GM12878 (cell line): ENCODE measurements around the gene ZNF182. TPM values are rescaled to one million over a fixed set of nuclear protein-coding genes. Genes with fewer than 3 reads are reported as not detected.
"Not testable (repeated sequence)": the region's sequence is repeated elsewhere in the genome, so short reads cannot be mapped to it uniquely, and the experiment has no call there.

ENCODE experiments used
- ATAC-seq: fragments of 200-7000 bp; cut with Tn5 transposase; 3 replicates; pipeline ENCODE4 v1.9.1; 2020; ENCODE audit warnings: mild to moderate bottlenecking, moderate library complexity
- BruUV-seq: library from RNA; stranded (reverse); fragments of 400-500 nt; replicated peaks from 2 replicates; lab custom pipeline; 2021; lab: Mats Ljungman, UMichigan
- CTCF ChIA-PET: fragments of 300-600 bp; sonication (Branson Sonifier 250); formaldehyde crosslinking; extraction: SDS; loops from one replicate; lab custom pipeline; 2021; ENCODE audit warnings: inconsistent platforms; lab: Yijun Ruan, JAX
- POLR2A ChIA-PET: fragments of 350-600 bp; formaldehyde crosslinking; extraction: SDS; loops from one replicate; lab custom pipeline; 2021; ENCODE audit warnings: inconsistent platforms; lab: Charles Lee
- RAD21 ChIA-PET: fragments of 300-600 bp; sonication (Branson Sonifier 250); formaldehyde crosslinking; loops from one replicate; lab custom pipeline; 2023; ENCODE audit warnings: antibody characterized with exemption; ENCODE audit not compliant: unreplicated experiment; lab: Charles Lee
- SMC1A ChIA-PET: fragments of 300-600 bp; sonication (Branson Sonifier 250); formaldehyde crosslinking; loops from one replicate; lab custom pipeline; 2023; ENCODE audit not compliant: unreplicated experiment, uncharacterized antibody; lab: Charles Lee
- DNase-seq: peaks from one replicate; pipeline ENCODE4 v3.0.0-alpha.2; 2011; ENCODE audit warnings: low read depth, low spot score
- FAIRE-seq: peaks from 3 replicates; lab custom pipeline; 2011; peaks lifted over from hg19 to GRCh38; lab: Jason Lieb, UNC
- H2AFZ ChIP-seq: 2 replicates; pipeline ENCODE4 v1.6.0; 2011; ENCODE audit warnings: low read depth, low read length, control low read depth; ENCODE audit not compliant: control insufficient read depth
- H3K27ac ChIP-seq: 2 replicates; pipeline ENCODE4 v1.5.1; 2011; ENCODE audit warnings: control low read depth; ENCODE audit not compliant: control insufficient read depth, insufficient read depth
- H3K27me3 ChIP-seq, 2 experiments: replicated peaks in 1 of 2; 2 replicates each; pipeline versions ENCODE4 v1.6.0 to v1.6.1; 2011; ENCODE audit warnings: low read length in 1 of 2; ENCODE audit not compliant: control insufficient read depth in 2 of 2, insufficient read depth in 2 of 2
- H3K36me3 ChIP-seq, 2 experiments: 2 replicates each; pipeline ENCODE4 v1.5.1; 2011; ENCODE audit warnings: low read length in 1 of 2; ENCODE audit not compliant: control insufficient read depth in 2 of 2, insufficient read depth in 2 of 2
- H3K4me1 ChIP-seq: 2 replicates; pipeline ENCODE4 v1.6.1; 2011; ENCODE audit warnings: mild to moderate bottlenecking, low read length, moderate library complexity, mixed read lengths; ENCODE audit not compliant: control insufficient read depth, insufficient read depth
- H3K4me2 ChIP-seq: 2 replicates; pipeline ENCODE4 v1.6.0; 2011; ENCODE audit warnings: control low read depth; ENCODE audit not compliant: control insufficient read depth, insufficient read depth
- H3K4me3 ChIP-seq: fragments of 200-600 bp; sonication (generic); 2 replicates; pipeline ENCODE4 v1.5.1; 2016
- H3K79me2 ChIP-seq: 2 replicates; pipeline ENCODE4 v1.6.0; 2011; ENCODE audit warnings: low read length; ENCODE audit not compliant: control insufficient read depth, insufficient read depth
- H3K9ac ChIP-seq: 2 replicates; pipeline ENCODE4 v1.8.0; 2011; ENCODE audit warnings: low read length, control low read depth, mixed read lengths; ENCODE audit not compliant: control insufficient read depth, insufficient read depth
- H3K9me3 ChIP-seq: replicated peaks from 3 replicates; pipeline ENCODE4 v1.5.1; 2011; ENCODE audit warnings: mild to moderate bottlenecking, low read length; ENCODE audit not compliant: control insufficient read depth, insufficient read depth
- H4K20me1 ChIP-seq: 2 replicates; pipeline ENCODE4 v1.6.0; 2011; ENCODE audit not compliant: control insufficient read depth, insufficient read depth
- BMI1 ChIP-seq: fragments of 450-650 bp; IDR thresholded peaks from 2 replicates; pipeline ENCODE4 v1.6.1; 2016; ENCODE audit warnings: mild to moderate bottlenecking, moderate library complexity, borderline replicate concordance
- CEBPB ChIP-seq, 2 experiments: fragments of 150-350 bp in 1 of 2; IDR thresholded peaks; 2 replicates each; pipeline ENCODE4 v1.6.1; 2012 to 2014; ENCODE audit warnings: low read depth in 2 of 2, low read length in 2 of 2, borderline replicate concordance in 1 of 2, inconsistent platforms in 1 of 2
- CHD2 ChIP-seq: IDR thresholded peaks from 2 replicates; pipeline ENCODE4 v1.6.1; 2011; ENCODE audit warnings: low read depth, low read length, improper control_type of control experiment, borderline replicate concordance
- EZH2 ChIP-seq: IDR thresholded peaks from 2 replicates; pipeline ENCODE4 v1.6.1; 2012; ENCODE audit warnings: low read depth, mild to moderate bottlenecking, control low read depth, inconsistent platforms, low read length, borderline replicate concordance; ENCODE audit not compliant: control insufficient read depth
- RAD21 ChIP-seq: IDR thresholded peaks from 2 replicates; pipeline ENCODE4 v1.6.1; 2011; ENCODE audit warnings: mild to moderate bottlenecking, low read depth, low read length, moderate library complexity; ENCODE audit not compliant: insufficient read depth
- RAD51 ChIP-seq: fragments of 450-650 bp; IDR thresholded peaks from 2 replicates; pipeline ENCODE4 v1.6.1; 2016; ENCODE audit warnings: moderate library complexity, mild to moderate bottlenecking, inconsistent platforms
- WGBS: methylation state at CpG from one replicate; pipeline ENCODE4 v1.1.6; 2016; ENCODE audit warnings: low lambda C conversion rate; ENCODE audit not compliant: insufficient replicate concordance, insufficient coverage; ENCODE audit errors: missing lambda C conversion rate; 5-methylcytosine and 5-hydroxymethylcytosine counted together
- in situ Hi-C: fragments of 300-500 bp; cut with MboI; formaldehyde crosslinking; loops from 9 replicates; pipeline ENCODE4 v1.14.3; 2018; ENCODE audit warnings: mixed read lengths
- intact Hi-C: fragments of 100-400 bp; cut with micrococcal nuclease; formaldehyde crosslinking; loops from one replicate; pipeline ENCODE4 v1.14.2; 2022; ENCODE audit not compliant: unreplicated experiment
- polyA plus RNA-seq, 11 experiments: library from polyadenylated mRNA; depleted of rRNA in 4 of 11; unstranded in 6 of 11; stranded (reverse) in 5 of 11; fragments of >200 nt; fragmentation: Nextera tagmentation in 4 of 11; fragmentation: Illumina TruSeq in 1 of 11; extraction: Ambion mirVana in 4 of 11; extraction: Trizol in 1 of 11; gene quantifications; 1 replicate in 1 of 11; 2 replicates in 10 of 11; pipeline versions ENCODE4 v1.2.1 to v1.2.3, GENCODE V29; 2011 to 2016; ENCODE audit warnings: inconsistent platforms in 2 of 11, missing spikeins in 2 of 11, low read depth in 1 of 11
- total RNA-seq, 4 experiments: library from RNA; depleted of rRNA in 3 of 4; stranded (reverse); fragments of >200 nt in 3 of 4; fragmentation: Illumina TruSeq in 1 of 4; extraction: Trizol in 1 of 4; gene quantifications; 2 replicates each; pipeline versions ENCODE4 v1.2.1 to v1.2.3, GENCODE V29; 2013 to 2021
- TF ChIP-seq, protein P1 (sequence below): fragments of 450-650 bp; IDR thresholded peaks from 2 replicates; pipeline ENCODE4 v1.6.1; 2017; ENCODE audit warnings: mild to moderate bottlenecking, moderate library complexity
- TF ChIP-seq, protein P2 (sequence below), 3 experiments: IDR thresholded peaks in 2 of 3; conservative IDR thresholded peaks in 1 of 3; 2 replicates each; pipeline ENCODE4 v1.5.1; 2011; ENCODE audit warnings: low read depth in 3 of 3, low read length in 3 of 3, mild to moderate bottlenecking in 3 of 3, control low read depth in 2 of 3, moderate library complexity in 2 of 3, inconsistent platforms in 1 of 3, mixed read lengths in 1 of 3; ENCODE audit not compliant: control insufficient read depth in 2 of 3, insufficient read depth in 1 of 3; ENCODE audit errors: extremely low read depth in 1 of 3

The ZNF182 gene
- total and polyA plus RNA-seq, 10 of the 15 experiments (the other 5 are each of a cell fraction or from before 2014, with no cell fraction given), result 0.85 to 7.0 (median 5.3) TPM

DNA sequence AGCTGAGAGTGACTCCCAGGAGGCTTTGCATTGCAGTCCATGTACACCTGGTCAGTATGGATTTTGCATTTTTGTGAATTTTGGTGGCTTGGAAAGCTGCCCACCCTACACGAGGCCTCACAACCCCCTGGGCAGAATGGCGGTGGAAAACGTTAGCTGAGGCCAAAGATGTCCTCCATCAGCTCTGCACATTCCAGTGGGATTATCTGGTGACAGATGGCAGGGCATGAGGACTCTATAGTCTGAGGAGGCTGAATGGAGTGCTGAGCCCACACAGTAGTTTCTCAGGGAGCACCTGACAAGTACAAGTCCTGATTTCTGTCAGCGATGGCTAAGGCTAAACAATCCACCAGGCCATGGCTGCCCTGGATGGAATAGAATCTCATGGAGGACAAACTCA lies 23.8 kb upstream of the ZNF182 start:
- intact Hi-C loops (loop anchor here (2.0 to 5.0 kb wide), 4 partner anchors 69 to 530 kb away; partner anchors contain the start of genes ARAF and UXT), in situ Hi-C loops (loop anchor here (5.0 to 10.0 kb wide), 3 partner anchors 195 to 840 kb away; partner anchors contain the start of gene ARAF)
- POLR2A ChIA-PET, H3K27ac ChIP-seq, BruUV-seq, H3K4me2 ChIP-seq, H3K79me2 ChIP-seq, ATAC-seq, H3K4me1 ChIP-seq, H3K27me3 ChIP-seq, H3K4me3 ChIP-seq, H3K9ac ChIP-seq, H4K20me1 ChIP-seq, DNase-seq, H3K36me3 ChIP-seq, H2AFZ ChIP-seq, H3K9me3 ChIP-seq: not testable (repeated sequence)
- FAIRE-seq, result peak; percentile 13
- ChIA-PET CTCF (interaction anchor here (0.6 to 6.0 kb wide), 19 partner anchors 8 to 833 kb away, joined by 3 to 65 read pairs (median 3); partner anchors contain the start of gene ZNF81), RAD21 (interaction anchor here (0.6 to 2.0 kb wide), 3 partner anchors 191 to 211 kb away, joined by 4 to 5 read pairs (median 4); no protein-coding TSS in a partner anchor), SMC1A (interaction anchor here (0.8 to 1.5 kb wide), 3 partner anchors 173 to 199 kb away, joined by 4 read pairs; no protein-coding TSS in a partner anchor)
- 31% methylated on average over 3 of the region's 4 CpGs for WGBS

DNA sequence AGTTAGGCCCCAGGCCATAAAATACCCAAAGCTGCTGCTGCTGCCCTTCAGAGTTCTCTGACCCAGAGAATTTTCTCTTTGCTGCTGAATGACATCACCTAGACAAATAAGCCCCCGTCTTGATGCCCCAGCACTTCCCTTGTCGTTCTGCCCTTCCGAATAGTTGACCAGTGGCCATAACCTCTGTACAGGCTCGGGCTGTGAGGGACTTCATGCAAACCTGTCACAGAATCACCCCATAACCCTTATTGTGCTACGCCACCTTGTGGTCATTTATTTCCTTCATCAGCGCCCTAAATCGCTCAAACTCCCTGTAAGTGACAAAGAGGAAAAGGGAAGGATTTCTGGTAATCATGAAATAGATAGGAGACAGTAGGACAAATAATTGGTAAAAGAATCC lies 21.8 kb upstream of the ZNF182 start:
- no TSS peak for BruUV-seq
- FAIRE-seq, result peak; percentile 93
- SMC1A ChIA-PET, result interaction anchor here (1.8 kb wide), 1 partner anchor 190 kb away, joined by 5 read pairs; no protein-coding TSS in a partner anchor
- TF ChIP-seq CHD2 (no peak), CEBPB (IDR thresholded peaks at IDR 0.05; ENCODE audit: borderline replicate concordance in 1 of 2, low read depth in 2 of 2, low read length in 2 of 2) (no peak), RAD51 (no peak), EZH2 (no peak), RAD21 (peak; percentile 73), BMI1 (no peak)
- TF ChIP-seq, protein P1, sequence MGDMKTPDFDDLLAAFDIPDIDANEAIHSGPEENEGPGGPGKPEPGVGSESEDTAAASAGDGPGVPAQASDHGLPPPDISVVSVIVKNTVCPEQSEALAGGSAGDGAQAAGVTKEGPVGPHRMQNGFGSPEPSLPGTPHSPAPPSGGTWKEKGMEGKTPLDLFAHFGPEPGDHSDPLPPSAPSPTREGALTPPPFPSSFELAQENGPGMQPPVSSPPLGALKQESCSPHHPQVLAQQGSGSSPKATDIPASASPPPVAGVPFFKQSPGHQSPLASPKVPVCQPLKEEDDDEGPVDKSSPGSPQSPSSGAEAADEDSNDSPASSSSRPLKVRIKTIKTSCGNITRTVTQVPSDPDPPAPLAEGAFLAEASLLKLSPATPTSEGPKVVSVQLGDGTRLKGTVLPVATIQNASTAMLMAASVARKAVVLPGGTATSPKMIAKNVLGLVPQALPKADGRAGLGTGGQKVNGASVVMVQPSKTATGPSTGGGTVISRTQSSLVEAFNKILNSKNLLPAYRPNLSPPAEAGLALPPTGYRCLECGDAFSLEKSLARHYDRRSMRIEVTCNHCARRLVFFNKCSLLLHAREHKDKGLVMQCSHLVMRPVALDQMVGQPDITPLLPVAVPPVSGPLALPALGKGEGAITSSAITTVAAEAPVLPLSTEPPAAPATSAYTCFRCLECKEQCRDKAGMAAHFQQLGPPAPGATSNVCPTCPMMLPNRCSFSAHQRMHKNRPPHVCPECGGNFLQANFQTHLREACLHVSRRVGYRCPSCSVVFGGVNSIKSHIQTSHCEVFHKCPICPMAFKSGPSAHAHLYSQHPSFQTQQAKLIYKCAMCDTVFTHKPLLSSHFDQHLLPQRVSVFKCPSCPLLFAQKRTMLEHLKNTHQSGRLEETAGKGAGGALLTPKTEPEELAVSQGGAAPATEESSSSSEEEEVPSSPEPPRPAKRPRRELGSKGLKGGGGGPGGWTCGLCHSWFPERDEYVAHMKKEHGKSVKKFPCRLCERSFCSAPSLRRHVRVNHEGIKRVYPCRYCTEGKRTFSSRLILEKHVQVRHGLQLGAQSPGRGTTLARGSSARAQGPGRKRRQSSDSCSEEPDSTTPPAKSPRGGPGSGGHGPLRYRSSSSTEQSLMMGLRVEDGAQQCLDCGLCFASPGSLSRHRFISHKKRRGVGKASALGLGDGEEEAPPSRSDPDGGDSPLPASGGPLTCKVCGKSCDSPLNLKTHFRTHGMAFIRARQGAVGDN, result no peak
- TF ChIP-seq, protein P2, sequence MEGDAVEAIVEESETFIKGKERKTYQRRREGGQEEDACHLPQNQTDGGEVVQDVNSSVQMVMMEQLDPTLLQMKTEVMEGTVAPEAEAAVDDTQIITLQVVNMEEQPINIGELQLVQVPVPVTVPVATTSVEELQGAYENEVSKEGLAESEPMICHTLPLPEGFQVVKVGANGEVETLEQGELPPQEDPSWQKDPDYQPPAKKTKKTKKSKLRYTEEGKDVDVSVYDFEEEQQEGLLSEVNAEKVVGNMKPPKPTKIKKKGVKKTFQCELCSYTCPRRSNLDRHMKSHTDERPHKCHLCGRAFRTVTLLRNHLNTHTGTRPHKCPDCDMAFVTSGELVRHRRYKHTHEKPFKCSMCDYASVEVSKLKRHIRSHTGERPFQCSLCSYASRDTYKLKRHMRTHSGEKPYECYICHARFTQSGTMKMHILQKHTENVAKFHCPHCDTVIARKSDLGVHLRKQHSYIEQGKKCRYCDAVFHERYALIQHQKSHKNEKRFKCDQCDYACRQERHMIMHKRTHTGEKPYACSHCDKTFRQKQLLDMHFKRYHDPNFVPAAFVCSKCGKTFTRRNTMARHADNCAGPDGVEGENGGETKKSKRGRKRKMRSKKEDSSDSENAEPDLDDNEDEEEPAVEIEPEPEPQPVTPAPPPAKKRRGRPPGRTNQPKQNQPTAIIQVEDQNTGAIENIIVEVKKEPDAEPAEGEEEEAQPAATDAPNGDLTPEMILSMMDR (IDR thresholded peaks at IDR 0.05 in 2 of 3, conservative IDR thresholded peaks at IDR 0.05 in 1 of 3; ENCODE audit: control insufficient read depth in 2 of 3, extremely low read depth in 1 of 3, insufficient read depth in 1 of 3, low read depth in 3 of 3, low read length in 3 of 3), result peak; percentile 46 to 71 (median 59); a peak in 5 of 6 replicates

More for the DNA sequence above, 21.8 kb upstream of the ZNF182 start:
- intact Hi-C loops, result loop anchor here (5.0 kb wide), 3 partner anchors 368 to 528 kb away; partner anchors contain the start of genes ARAF and UXT
- Histone ChIP-seq H3K4me1 (no peaks in the 10 kb centered on the region), H2AFZ (peak overlapping the region; percentile 65), H3K27ac (no peak overlapping the region), H3K36me3 (no peaks in the 10 kb centered on the region), H3K27me3 (no peaks in the 10 kb centered on the region), H3K4me2 (no peak overlapping the region), H3K79me2 (no peaks in the 10 kb centered on the region), H3K9ac (no peak overlapping the region), H3K4me3 (no peak overlapping the region), H3K9me3 (no peaks in the 10 kb centered on the region), H4K20me1 (no peaks in the 10 kb centered on the region)
- ChIA-PET RAD21 (interaction anchor here (0.7 kb wide), 2 partner anchors 171 to 1898 kb away, joined by 3 to 4 read pairs; no protein-coding TSS in a partner anchor), POLR2A (no interaction called here), CTCF (interaction anchor here (0.7 to 6.0 kb wide), 5 partner anchors 66 to 1802 kb away, joined by 3 to 65 read pairs (median 11); partner anchors contain the start of gene ZNF81)
- in situ Hi-C loops, result loop anchor here (5.0 to 10.0 kb wide), 3 partner anchors 193 to 838 kb away; partner anchors contain the start of gene ARAF
- DNase-seq, result peak; percentile 28
- ATAC-seq, result peak; percentile 85
- WGBS, result 0% methylated on average over 7 of the region's 7 CpGs
